ENCODE data around the gene SERTAD1. TPM values are rescaled to one million over a fixed set of nuclear protein-coding genes. Genes with fewer than 3 reads are reported as not detected.
A peak's percentile ranks its signal among the peaks of the same experiment; 100 is the strongest.

The SERTAD1 gene
- total RNA-seq, 2 experiments from 2014 or later = 7.3 to 7.9 TPM

GRCh38 chr19:40383668-40384248, 42.0 kb downstream of the SERTAD1 start:
- Mint-ChIP-seq H3K4me1 (peaks cover 2% of the 10 kb centered on the region), H3K27me3 (no peaks in the 10 kb centered on the region), H3K27ac (no peak overlapping the region), H3K4me3 (no peak overlapping the region), H3K9me3 (no peaks in the 10 kb centered on the region), H3K36me3 (no peaks in the 10 kb centered on the region)
- DNase-seq (no peak), ATAC-seq (ENCODE audit: low read depth) (no peak)
- POLR2A ChIA-PET = no interaction called here

GRCh38 chr19:40381321-40381720, 44.5 kb downstream of the SERTAD1 start:
- Mint-ChIP-seq H3K4me3 (no peak overlapping the region), H3K9me3 (no peaks in the 10 kb centered on the region), H3K36me3 (no peaks in the 10 kb centered on the region), H3K27ac (no peak overlapping the region), H3K4me1 (peaks cover 2% of the 10 kb centered on the region), H3K27me3 (no peaks in the 10 kb centered on the region)
- DNase-seq (no peak), ATAC-seq (ENCODE audit: low read depth) (no peak)
- POLR2A ChIA-PET = interaction anchor here (0.8 kb wide), 1 partner anchor 13 kb away, joined by 3 read pairs; no protein-coding TSS in a partner anchor

- no peaks in the 10 kb centered on the region for H3K36me3 Mint-ChIP-seq
- no peak overlapping the region for H3K4me3 Mint-ChIP-seq
- DNase-seq = no peak
- H3K4me1 Mint-ChIP-seq = peaks cover 4% of the 10 kb centered on the region
- POLR2A ChIA-PET = interaction anchor here (0.8 kb wide), 1 partner anchor 12 kb away, joined by 3 read pairs; no protein-coding TSS in a partner anchor
- no peak overlapping the region for H3K27ac Mint-ChIP-seq
- H3K9me3 Mint-ChIP-seq = no peaks in the 10 kb centered on the region
- H3K27me3 Mint-ChIP-seq = no peaks in the 10 kb centered on the region
- no peak for ATAC-seq (ENCODE audit: low read depth)
These were observed 45.4 kb downstream of the SERTAD1 start for GRCh38 chr19:40380199-40381037.

- ATAC-seq (ENCODE audit: low read depth) = no peak
- no peak for DNase-seq
- Mint-ChIP-seq H3K27ac (no peak overlapping the region), H3K36me3 (no peaks in the 10 kb centered on the region), H3K4me3 (no peak overlapping the region), H3K9me3 (no peaks in the 10 kb centered on the region), H3K4me1 (peaks cover 8% of the 10 kb centered on the region), H3K27me3 (no peaks in the 10 kb centered on the region)
- POLR2A ChIA-PET = no interaction called here
These were observed 46.2 kb downstream of the SERTAD1 start for GRCh38 chr19:40379446-40380198.

GRCh38 chr19:40378509-40378908, 47.3 kb downstream of the SERTAD1 start:
- DNase-seq = no peak
- no peak for ATAC-seq (ENCODE audit: low read depth)
- H3K9me3 Mint-ChIP-seq = no peaks in the 10 kb centered on the region
- H3K4me3 Mint-ChIP-seq = no peak overlapping the region
- no peaks in the 10 kb centered on the region for H3K27me3 Mint-ChIP-seq
- H3K4me1 Mint-ChIP-seq = peaks cover 14% of the 10 kb centered on the region
- no peak overlapping the region for H3K27ac Mint-ChIP-seq
- no peaks in the 10 kb centered on the region for H3K36me3 Mint-ChIP-seq
- POLR2A ChIA-PET = no interaction called here

GRCh38 chr19:40377876-40378385, 47.9 kb downstream of the SERTAD1 start:
- Mint-ChIP-seq H3K27ac (no peak overlapping the region), H3K4me1 (peaks cover 17% of the 10 kb centered on the region), H3K4me3 (no peak overlapping the region), H3K9me3 (no peaks in the 10 kb centered on the region), H3K27me3 (no peaks in the 10 kb centered on the region), H3K36me3 (peaks cover under 1% of the 10 kb centered on the region)
- ATAC-seq (ENCODE audit: low read depth) = no peak
- POLR2A ChIA-PET = no interaction called here
- no peak for DNase-seq

- peaks cover 19% of the 10 kb centered on the region for H3K4me1 Mint-ChIP-seq
- H3K4me3 Mint-ChIP-seq = no peak overlapping the region
- no peaks in the 10 kb centered on the region for H3K9me3 Mint-ChIP-seq
- ATAC-seq (ENCODE audit: low read depth) (no peak), DNase-seq (no peak)
- POLR2A ChIA-PET = no interaction called here
- no peaks in the 10 kb centered on the region for H3K27me3 Mint-ChIP-seq
- H3K36me3 Mint-ChIP-seq = peaks cover 1% of the 10 kb centered on the region
- H3K27ac Mint-ChIP-seq = no peak overlapping the region
These were observed 49.4 kb downstream of the SERTAD1 start for GRCh38 chr19:40376286-40376862.

GRCh38 chr19:40374084-40374483, 51.7 kb downstream of the SERTAD1 start:
- H3K27me3 Mint-ChIP-seq = no peaks in the 10 kb centered on the region
- DNase-seq (no peak), ATAC-seq (ENCODE audit: low read depth) (no peak)
- peaks cover 1% of the 10 kb centered on the region for H3K36me3 Mint-ChIP-seq
- H3K9me3 Mint-ChIP-seq = no peaks in the 10 kb centered on the region
- POLR2A ChIA-PET = interaction anchor here (0.6 kb wide), 1 partner anchor 65 kb away, joined by 3 read pairs; no protein-coding TSS in a partner anchor
- peaks cover 20% of the 10 kb centered on the region for H3K4me1 Mint-ChIP-seq
- no peak overlapping the region for H3K4me3 Mint-ChIP-seq
- H3K27ac Mint-ChIP-seq = peak overlapping the region; percentile 62

- POLR2A ChIA-PET = no interaction called here
- H3K27me3 Mint-ChIP-seq = no peaks in the 10 kb centered on the region
- H3K9me3 Mint-ChIP-seq = no peaks in the 10 kb centered on the region
- H3K4me3 Mint-ChIP-seq = no peak overlapping the region
- H3K27ac Mint-ChIP-seq = no peak overlapping the region
- ATAC-seq (ENCODE audit: low read depth) (no peak), DNase-seq (no peak)
- peaks cover 3% of the 10 kb centered on the region for H3K36me3 Mint-ChIP-seq
- H3K4me1 Mint-ChIP-seq = peaks cover 20% of the 10 kb centered on the region
These were observed 54.0 kb downstream of the SERTAD1 start for GRCh38 chr19:40371802-40372122.

Other genes with a start within 250 kb of the SERTAD1 start
- gene MAP3K10, start 234.6 kb downstream of the SERTAD1 start, total RNA-seq = 10 to 100 TPM; 25.6 to 26.4 TPM
- gene TTC9B, start 207.6 kb downstream of the SERTAD1 start, total RNA-seq = not detected
- under 1 TPM; 0.53 to 0.99 TPM for gene CCNP, start 199.3 kb downstream of the SERTAD1 start, total RNA-seq
- gene AKT2, start 140.6 kb downstream of the SERTAD1 start, total RNA-seq = 100 to 1,000 TPM; 164 to 170 TPM
- gene C19orf47, start 77.6 kb downstream of the SERTAD1 start, total RNA-seq = 10 to 100 TPM; 21.4 to 21.8 TPM
- gene PLD3, start 77.3 kb downstream of the SERTAD1 start, total RNA-seq = 100 to 1,000 TPM; 104 to 109 TPM
- under 1 TPM in 1 of 2 experiments, not detected in 1; 0.11 TPM for gene HIPK4, start 35.8 kb downstream of the SERTAD1 start, total RNA-seq
- 1 to 10 TPM; 2.3 to 2.5 TPM for gene PRX, start 12.6 kb downstream of the SERTAD1 start, total RNA-seq
- 10 to 100 TPM; 12.9 to 13.5 TPM for gene SERTAD3, start 18.3 kb upstream of the SERTAD1 start, total RNA-seq
- gene BLVRB, start 39.8 kb upstream of the SERTAD1 start, total RNA-seq = 10 to 100 TPM; 20.4 to 21.5 TPM
- under 1 TPM; 0.39 to 0.40 TPM for gene SPTBN4, start 41.0 kb upstream of the SERTAD1 start, total RNA-seq
- gene SHKBP1, start 150.9 kb upstream of the SERTAD1 start, total RNA-seq = 100 to 1,000 TPM; 139 to 140 TPM
- 10 to 100 TPM; 83.3 to 94.0 TPM for gene LTBP4, start 175.4 kb upstream of the SERTAD1 start, total RNA-seq

All from activated naive CD8-positive, alpha-beta T cell treated with anti-CD3 and anti-CD28 coated beads, Interleukin-2, amount 10 ng/mL, durations not matched to agents 7 days and 5 days (primary cell).